Panc1 (cell line): Measurements from ENCODE around the gene C1QTNF9B. TPM values are rescaled to one million over a fixed set of nuclear protein-coding genes. Genes with fewer than 3 reads are reported as not detected.

ENCODE experiments used
- ATAC-seq: fragments of 200-7000 bp; cut with Tn5 transposase; 2 replicates; pipeline ENCODE4 v1.9.1; 2020; ENCODE audit warnings: mild to moderate bottlenecking, moderate library complexity
- BruUV-seq: library from RNA; stranded (reverse); fragments of 400-500 nt; replicated peaks from 2 replicates; lab custom pipeline; 2021; lab: Mats Ljungman, UMichigan
- CTCF ChIA-PET: fragments of 300-600 bp; sonication (Branson Sonifier 250); formaldehyde crosslinking; loops from one replicate; lab custom pipeline; 2022; ENCODE audit warnings: antibody characterized with exemption; lab: Charles Lee
- POLR2A ChIA-PET: fragments of 300-600 bp; sonication (Branson Sonifier 250); formaldehyde crosslinking; loops from one replicate; lab custom pipeline; 2022; ENCODE audit warnings: antibody characterized with exemption; lab: Charles Lee
- DNase-seq: peaks from one replicate; pipeline ENCODE4 v3.0.0-alpha.2; 2010; ENCODE audit warnings: low read depth, low spot score
- H3K27ac ChIP-seq: 2 replicates; pipeline ENCODE4 v1.5.1; 2011; ENCODE audit warnings: mild to moderate bottlenecking, low read length, inconsistent platforms
- H3K27me3 ChIP-seq: fragments of 200-500 bp; sonication (Bioruptor generic); 2 replicates; pipeline ENCODE4 v1.6.0; 2014; ENCODE audit warnings: low read length, inconsistent platforms; ENCODE audit not compliant: control insufficient read depth, insufficient read depth
- H3K36me3 ChIP-seq: fragments of 200-500 bp; sonication (Bioruptor generic); 2 replicates; pipeline ENCODE4 v1.5.1; 2014; ENCODE audit warnings: inconsistent platforms, mild to moderate bottlenecking, low read length, moderate library complexity; ENCODE audit not compliant: control insufficient read depth, insufficient read depth
- H3K4me1 ChIP-seq: 2 replicates; pipeline ENCODE4 v1.5.1; 2011; ENCODE audit warnings: inconsistent platforms, mild to moderate bottlenecking, low read length, moderate library complexity; ENCODE audit not compliant: control insufficient read depth, insufficient read depth
- H3K4me3 ChIP-seq, 2 experiments: 2 replicates each; pipeline ENCODE4 v1.5.1; 2011 to 2012; ENCODE audit warnings: low read depth in 2 of 2, low read length in 2 of 2, mild to moderate bottlenecking in 2 of 2, inconsistent platforms in 1 of 2, moderate library complexity in 1 of 2
- H3K9me3 ChIP-seq: fragments of 200-500 bp; sonication (Bioruptor generic); 2 replicates; pipeline ENCODE4 v1.5.1; 2014; ENCODE audit warnings: low read depth, mild to moderate bottlenecking, inconsistent platforms, low read length, moderate library complexity; ENCODE audit not compliant: control insufficient read depth, insufficient read depth
- POLR2AphosphoS5 ChIP-seq: IDR thresholded peaks from 2 replicates; pipeline ENCODE4 v1.6.1; 2012; ENCODE audit warnings: mild to moderate bottlenecking, low read depth, low read length, moderate library complexity
- SIN3A ChIP-seq: IDR thresholded peaks from 2 replicates; pipeline ENCODE4 v1.6.1; 2012; ENCODE audit warnings: low read depth, mild to moderate bottlenecking, low read length, moderate library complexity, borderline replicate concordance; ENCODE audit not compliant: insufficient read depth
- TCF7L2 ChIP-seq: IDR thresholded peaks from 2 replicates; pipeline ENCODE4 v1.6.1; 2011; ENCODE audit warnings: mild to moderate bottlenecking, low read depth, low read length, inconsistent platforms
- in situ Hi-C: cut with HindIII; loops from 2 replicates; pipeline ENCODE4 v1.10.0; 2016; ENCODE audit warnings: low sequenced_read_pairs, low pct_unique_long_range_greater_than_20kb
- intact Hi-C: fragments of 100-400 bp; cut with micrococcal nuclease; formaldehyde crosslinking; loops from one replicate; pipeline ENCODE4 v1.10.0; 2022; ENCODE audit not compliant: unreplicated experiment
- total RNA-seq: library from RNA; stranded (reverse); gene quantifications from one replicate; pipeline ENCODE4 v1.2.1, GENCODE V29; 2021; ENCODE audit not compliant: unreplicated experiment
- TF ChIP-seq, protein P1 (sequence below): fragments of 450-650 bp; IDR thresholded peaks from 2 replicates; pipeline ENCODE4 v1.5.1; 2017; ENCODE audit warnings: mild to moderate bottlenecking
- TF ChIP-seq, protein P2 (sequence below), 2 experiments: IDR thresholded peaks; 2 replicates each; pipeline ENCODE4 v1.6.1; 2011 to 2012; ENCODE audit warnings: low read depth in 2 of 2, control low read depth in 1 of 2, low read length in 1 of 2, mild to moderate bottlenecking in 1 of 2, moderate library complexity in 1 of 2; ENCODE audit not compliant: insufficient read depth in 1 of 2

C1QTNF9B gene
- total RNA-seq, 1 experiment from 2014 or later, result not detected

DNA sequence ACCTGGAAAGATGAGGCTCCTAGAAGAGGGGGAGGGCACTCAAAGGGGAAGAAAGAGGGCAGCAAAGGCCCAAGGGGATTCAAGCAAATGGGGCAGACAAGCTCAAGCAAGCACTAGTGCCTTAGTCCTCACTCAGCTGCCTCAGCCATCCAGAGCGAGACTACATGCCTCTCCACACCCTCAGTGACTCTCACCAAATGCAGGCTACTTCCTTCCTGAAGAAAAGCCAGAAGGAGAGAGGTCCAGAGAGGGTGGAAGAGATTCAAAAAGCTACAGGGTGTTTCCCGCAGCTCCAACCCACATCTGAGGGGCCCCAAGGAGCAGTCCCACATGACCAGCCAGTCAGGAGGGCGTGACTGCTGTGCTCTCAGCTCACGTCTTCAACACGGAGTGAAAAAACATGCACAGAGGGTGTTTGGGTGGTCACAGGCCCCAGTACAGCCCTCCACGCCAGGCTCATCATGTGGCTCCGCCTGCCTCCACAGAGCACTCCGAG lies 48.6 kb downstream of the C1QTNF9B start:
- POLR2A ChIA-PET, result no interaction called here

DNA sequence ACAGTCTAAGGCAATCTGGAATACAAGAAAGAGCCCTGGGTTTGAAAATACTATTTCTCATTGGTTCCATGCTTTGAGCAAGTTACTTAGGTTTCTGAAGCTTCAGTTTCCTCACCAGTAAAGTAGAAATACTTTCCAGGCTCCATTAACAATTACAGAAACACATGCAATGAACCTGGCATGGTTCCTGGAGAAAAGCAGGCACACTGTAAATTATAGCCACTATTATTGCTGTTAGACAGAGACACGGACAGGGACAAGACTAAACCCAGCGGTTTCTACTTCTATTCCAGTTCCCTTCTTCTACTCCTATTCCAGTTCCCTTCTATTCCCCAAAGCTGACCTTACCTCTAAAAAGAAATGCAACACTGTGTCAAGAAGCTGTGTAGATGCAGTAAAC lies 49.3 kb downstream of the C1QTNF9B start:
- POLR2A ChIA-PET, result no interaction called here
- intact Hi-C loops (no loop called here), in situ Hi-C loops (no loop called here)
- CTCF ChIA-PET, result no interaction called here
- H3K27ac ChIP-seq, result no peak overlapping the region
- TF ChIP-seq TCF7L2 (no peak), POLR2AphosphoS5 (no peak), SIN3A (no peak)
- TF ChIP-seq, protein P1, sequence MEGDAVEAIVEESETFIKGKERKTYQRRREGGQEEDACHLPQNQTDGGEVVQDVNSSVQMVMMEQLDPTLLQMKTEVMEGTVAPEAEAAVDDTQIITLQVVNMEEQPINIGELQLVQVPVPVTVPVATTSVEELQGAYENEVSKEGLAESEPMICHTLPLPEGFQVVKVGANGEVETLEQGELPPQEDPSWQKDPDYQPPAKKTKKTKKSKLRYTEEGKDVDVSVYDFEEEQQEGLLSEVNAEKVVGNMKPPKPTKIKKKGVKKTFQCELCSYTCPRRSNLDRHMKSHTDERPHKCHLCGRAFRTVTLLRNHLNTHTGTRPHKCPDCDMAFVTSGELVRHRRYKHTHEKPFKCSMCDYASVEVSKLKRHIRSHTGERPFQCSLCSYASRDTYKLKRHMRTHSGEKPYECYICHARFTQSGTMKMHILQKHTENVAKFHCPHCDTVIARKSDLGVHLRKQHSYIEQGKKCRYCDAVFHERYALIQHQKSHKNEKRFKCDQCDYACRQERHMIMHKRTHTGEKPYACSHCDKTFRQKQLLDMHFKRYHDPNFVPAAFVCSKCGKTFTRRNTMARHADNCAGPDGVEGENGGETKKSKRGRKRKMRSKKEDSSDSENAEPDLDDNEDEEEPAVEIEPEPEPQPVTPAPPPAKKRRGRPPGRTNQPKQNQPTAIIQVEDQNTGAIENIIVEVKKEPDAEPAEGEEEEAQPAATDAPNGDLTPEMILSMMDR, result no peak
- TF ChIP-seq, protein P2, sequence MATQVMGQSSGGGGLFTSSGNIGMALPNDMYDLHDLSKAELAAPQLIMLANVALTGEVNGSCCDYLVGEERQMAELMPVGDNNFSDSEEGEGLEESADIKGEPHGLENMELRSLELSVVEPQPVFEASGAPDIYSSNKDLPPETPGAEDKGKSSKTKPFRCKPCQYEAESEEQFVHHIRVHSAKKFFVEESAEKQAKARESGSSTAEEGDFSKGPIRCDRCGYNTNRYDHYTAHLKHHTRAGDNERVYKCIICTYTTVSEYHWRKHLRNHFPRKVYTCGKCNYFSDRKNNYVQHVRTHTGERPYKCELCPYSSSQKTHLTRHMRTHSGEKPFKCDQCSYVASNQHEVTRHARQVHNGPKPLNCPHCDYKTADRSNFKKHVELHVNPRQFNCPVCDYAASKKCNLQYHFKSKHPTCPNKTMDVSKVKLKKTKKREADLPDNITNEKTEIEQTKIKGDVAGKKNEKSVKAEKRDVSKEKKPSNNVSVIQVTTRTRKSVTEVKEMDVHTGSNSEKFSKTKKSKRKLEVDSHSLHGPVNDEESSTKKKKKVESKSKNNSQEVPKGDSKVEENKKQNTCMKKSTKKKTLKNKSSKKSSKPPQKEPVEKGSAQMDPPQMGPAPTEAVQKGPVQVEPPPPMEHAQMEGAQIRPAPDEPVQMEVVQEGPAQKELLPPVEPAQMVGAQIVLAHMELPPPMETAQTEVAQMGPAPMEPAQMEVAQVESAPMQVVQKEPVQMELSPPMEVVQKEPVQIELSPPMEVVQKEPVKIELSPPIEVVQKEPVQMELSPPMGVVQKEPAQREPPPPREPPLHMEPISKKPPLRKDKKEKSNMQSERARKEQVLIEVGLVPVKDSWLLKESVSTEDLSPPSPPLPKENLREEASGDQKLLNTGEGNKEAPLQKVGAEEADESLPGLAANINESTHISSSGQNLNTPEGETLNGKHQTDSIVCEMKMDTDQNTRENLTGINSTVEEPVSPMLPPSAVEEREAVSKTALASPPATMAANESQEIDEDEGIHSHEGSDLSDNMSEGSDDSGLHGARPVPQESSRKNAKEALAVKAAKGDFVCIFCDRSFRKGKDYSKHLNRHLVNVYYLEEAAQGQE (IDR thresholded peaks at IDR 0.05; ENCODE audit: insufficient read depth in 1 of 2, low read depth in 2 of 2, low read length in 1 of 2), result no peak
- ATAC-seq (no peak), DNase-seq (no peak)
- no peak overlapping the region for H3K4me3 ChIP-seq
- BruUV-seq, result no TSS peak
- H3K36me3 ChIP-seq, result no peaks in the 10 kb centered on the region
- H3K27me3 ChIP-seq, result no peaks in the 10 kb centered on the region
- H3K4me1 ChIP-seq, result no peaks in the 10 kb centered on the region
- H3K9me3 ChIP-seq, result no peaks in the 10 kb centered on the region

More for the DNA sequence above, 48.6 kb downstream of the C1QTNF9B start:
- no peaks in the 10 kb centered on the region for H3K9me3 ChIP-seq
- no peaks in the 10 kb centered on the region for H3K27me3 ChIP-seq
- H3K4me1 ChIP-seq, result no peaks in the 10 kb centered on the region
- ATAC-seq (no peak), DNase-seq (no peak)
- CTCF ChIA-PET, result no interaction called here
- no peak for TF ChIP-seq SIN3A
- no peak for TF ChIP-seq TCF7L2
- in situ Hi-C loops, result no loop called here
- H3K27ac ChIP-seq, result no peak overlapping the region
- H3K4me3 ChIP-seq, result no peak overlapping the region
- H3K36me3 ChIP-seq, result no peaks in the 10 kb centered on the region
- no TSS peak for BruUV-seq
- intact Hi-C loops, result no loop called here

DNA sequence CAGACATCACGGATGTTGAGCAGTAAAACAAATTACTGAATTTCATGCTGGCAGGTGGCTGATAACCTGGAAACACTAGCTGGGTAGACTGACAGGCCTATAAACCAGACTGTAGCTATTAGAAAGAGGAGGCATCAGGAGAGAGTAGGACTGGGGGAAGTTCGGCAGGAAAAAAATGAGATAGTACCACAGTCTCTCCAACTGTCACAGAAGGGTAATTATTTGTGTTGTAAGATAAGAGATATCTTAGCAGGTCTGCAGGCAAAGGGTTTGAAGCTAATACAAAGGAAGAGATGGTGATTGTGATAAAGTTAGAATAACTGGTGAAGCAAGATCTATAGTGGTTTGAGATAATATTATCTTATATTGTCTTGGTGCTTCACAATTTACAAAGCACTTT lies 49.8 kb downstream of the C1QTNF9B start:
- Histone ChIP-seq H3K4me3 (no peak overlapping the region), H3K4me1 (no peaks in the 10 kb centered on the region), H3K27me3 (no peaks in the 10 kb centered on the region), H3K36me3 (no peaks in the 10 kb centered on the region), H3K9me3 (no peaks in the 10 kb centered on the region), H3K27ac (no peak overlapping the region)
- BruUV-seq, result no TSS peak
- DNase-seq, result no peak
- in situ Hi-C loops, result no loop called here
- TF ChIP-seq POLR2AphosphoS5 (no peak), TCF7L2 (no peak), SIN3A (no peak)
- TF ChIP-seq, protein P2 (IDR thresholded peaks at IDR 0.05; ENCODE audit: insufficient read depth in 1 of 2, low read depth in 2 of 2, low read length in 1 of 2), result no peak
- TF ChIP-seq, protein P1, result no peak
- intact Hi-C loops, result no loop called here
- ChIA-PET CTCF (no interaction called here), POLR2A (no interaction called here)
- no peak for ATAC-seq
